Activated CD8-positive, alpha-beta memory T cell treated with anti-CD3 and anti-CD28 coated beads for 36 hours (primary cell): ENCODE data around the gene BOLL. TPM values are rescaled to one million over a fixed set of nuclear protein-coding genes. Genes with fewer than 3 reads are reported as not detected.

ENCODE experiments used
- total RNA-seq, 2 experiments: library from RNA; stranded (reverse); gene quantifications; one replicate each; pipeline ENCODE4 v1.2.3, GENCODE V29; 2021

Gene BOLL
- total RNA-seq, 2 experiments from 2014 or later = not detected

Other genes with a start within 250 kb of the BOLL start
- not detected for gene RFTN2, start 109.7 kb downstream of the BOLL start, total RNA-seq
- 10 to 100 TPM; 25.2 to 27.1 TPM for gene MARS2, start 80.0 kb downstream of the BOLL start, total RNA-seq
- gene PLCL1, start 19.3 kb upstream of the BOLL start, total RNA-seq = under 1 TPM; 0.17 to 0.23 TPM